ENCODE measurements around the gene PRDX2. TPM values are rescaled to one million over a fixed set of nuclear protein-coding genes. Genes with fewer than 3 reads are reported as not detected.

Gene PRDX2
- total and polyA plus RNA-seq, 2 of the 4 experiments (the other 2 are of a cell fraction), result 371 to 378 TPM

GRCh38 chr19:12825254-12826131, 23.9 kb upstream of the PRDX2 start:
- H3K9ac ChIP-seq (ENCODE audit: low read depth, low read length), result no peak overlapping the region
- no peaks in the 10 kb centered on the region for H3K4me1 ChIP-seq (ENCODE audit: control insufficient read depth, insufficient read depth, low read length)
- no peak overlapping the region for H3K27ac ChIP-seq (ENCODE audit: insufficient read depth, low read length)
- H2BK20ac ChIP-seq (ENCODE audit: low read depth, low read length), result no peak overlapping the region
- no peak overlapping the region for H2BK120ac ChIP-seq (ENCODE audit: low read depth, low read length)
- POLR2A ChIA-PET (ENCODE audit: unreplicated experiment), result no interaction called here
- TF ChIP-seq BHLHE40 (IDR thresholded peaks at IDR 0.05; ENCODE audit: low read depth, low read length) (peak; percentile 38; the same call in 1 of the 2 replicates), RCOR1 (IDR thresholded peaks at IDR 0.05; ENCODE audit: insufficient replicate concordance, low read length) (no peak), MAFK (IDR thresholded peaks at IDR 0.05; ENCODE audit: low read depth, low read length) (no peak), CTCF (conservative IDR thresholded peaks at IDR 0.05; ENCODE audit: low read depth, low read length) (peak; percentile 32), CEBPB (IDR thresholded peaks at IDR 0.05; ENCODE audit: low read depth, low read length) (no peak), USF2 (IDR thresholded peaks at IDR 0.05; ENCODE audit: low read depth, low read length) (peak; percentile 32; the same call in 1 of the 2 replicates)
- no peaks in the 10 kb centered on the region for H3K9me1 ChIP-seq (ENCODE audit: insufficient read depth, low read length)
- H3K18ac ChIP-seq (ENCODE audit: low read depth, low read length), result no peak overlapping the region
- CTCF ChIA-PET, result no interaction called here
- no peaks in the 10 kb centered on the region for H3K9me3 ChIP-seq (ENCODE audit: control insufficient read depth, insufficient read depth, low read length)
- peak overlapping the region; percentile 92 for H2AFZ ChIP-seq (replicated peaks; ENCODE audit: low read length, poor library complexity)
- no peak overlapping the region for H3K56ac ChIP-seq (ENCODE audit: extremely low read depth, insufficient read depth, low read length)
- DNase-seq, result no peak
- H3K4me2 ChIP-seq (ENCODE audit: low read depth, low read length), result no peak overlapping the region; the same call in 1 of the 2 replicates
- no peak overlapping the region for H2BK15ac ChIP-seq (ENCODE audit: low read depth, low read length)
- no peak overlapping the region for H4K8ac ChIP-seq (ENCODE audit: low read depth in 2 of 2, low read length in 2 of 2)
- dilution Hi-C loops (cut with HindIII; ENCODE audit: low sequenced_read_pairs, unreplicated experiment) (no loop called here), intact Hi-C loops (cut with micrococcal nuclease) (no loop called here), in situ Hi-C loops (cut with MboI; ENCODE audit: low sequenced_read_pairs) (no loop called here)
- H3K4ac ChIP-seq (ENCODE audit: low read depth, low read length), result no peak overlapping the region
- H4K5ac ChIP-seq (ENCODE audit: low read depth, low read length), result no peak overlapping the region
- H2AK5ac ChIP-seq (ENCODE audit: low read depth, low read length), result no peak overlapping the region
- no peaks in the 10 kb centered on the region for H3K36me3 ChIP-seq (ENCODE audit: control insufficient read depth, insufficient read depth, low read length)
- no TSS peak for BruUV-seq (replicated peaks)
- H3K79me1 ChIP-seq (ENCODE audit: low read depth in 1 of 2, low read length in 2 of 2), result no peaks in the 10 kb centered on the region
- H2BK5ac ChIP-seq (ENCODE audit: low read depth, low read length, poor library complexity, severe bottlenecking), result no peak overlapping the region
- no peak overlapping the region for H3K14ac ChIP-seq (replicated peaks; ENCODE audit: low read depth, low read length)
- WGBS, 2 experiments (ENCODE audit: extremely low coverage in 2 of 2, insufficient read length in 1 of 2), result 8% methylated on average over 11 of the region's 46 CpGs; no CpG with 5 or more reads in 1 of the 2 experiments
- H3K4me3 ChIP-seq (ENCODE audit: insufficient read depth, low read depth, low read length), result no peak overlapping the region
- H3K23ac ChIP-seq (ENCODE audit: low read depth, low read length), result no peak overlapping the region
- H3K27me3 ChIP-seq (ENCODE audit: control insufficient read depth, insufficient read depth, low read length), result peaks cover 1% of the 10 kb centered on the region; the same call in 1 of the 2 replicates
- ATAC-seq (ENCODE audit: low read depth), result peak; percentile 50
- H2AK9ac ChIP-seq (replicated peaks; ENCODE audit: low read depth, low read length, poor library complexity), result no peak overlapping the region
- H4K91ac ChIP-seq (ENCODE audit: insufficient read depth, low read depth, low read length), result no peak overlapping the region
- no peaks in the 10 kb centered on the region for H4K20me1 ChIP-seq (ENCODE audit: insufficient read depth, low read length)
